Ovary (tissue), 9 donors: ENCODE results near the gene ABCC11. TPM values are rescaled to one million over a fixed set of nuclear protein-coding genes. Genes with fewer than 3 reads are reported as not detected.

Source experiments
- DNase-seq, 5 donors: peaks; one replicate each; pipeline ENCODE4 v3.0.0-alpha.2; 2019 to 2020
- H3K27ac ChIP-seq, 2 donors: fragments of 200-600 bp; one replicate each; pipeline versions ENCODE4 v1.5.1 to v1.8.0; 2019 to 2022
- H3K27me3 ChIP-seq: fragments of 200-600 bp; one replicate; pipeline ENCODE4 v1.8.0; 2022
- H3K36me3 ChIP-seq: fragments of 200-600 bp; sonication (generic); one replicate; pipeline ENCODE4 v1.5.1; 2019
- H3K4me1 ChIP-seq: one replicate; pipeline ENCODE4 v1.8.1; 2013; ENCODE audit warnings: mild to moderate bottlenecking, moderate library complexity; ENCODE audit not compliant: insufficient read depth
- H3K4me3 ChIP-seq: fragments of 200-600 bp; sonication (generic); one replicate; pipeline ENCODE4 v1.5.1; 2017
- H3K9me3 ChIP-seq, 2 donors: fragments of 200-600 bp in 1 of 2; sonication (generic) in 1 of 2; one replicate each; pipeline versions ENCODE4 v1.5.1 to v1.8.1; 2013 to 2019; ENCODE audit warnings: mild to moderate bottlenecking in 1 of 2, moderate library complexity in 1 of 2
- EP300 ChIP-seq: sonication (generic); formaldehyde crosslinking; IDR thresholded peaks from one replicate; pipeline ENCODE4 v1.6.1; 2017; ENCODE audit warnings: antibody characterized with exemption
- POLR2A ChIP-seq: fragments of 450-650 bp; IDR thresholded peaks from one replicate; pipeline ENCODE4 v1.6.1; 2017; ENCODE audit warnings: antibody characterized with exemption, mild to moderate bottlenecking, moderate library complexity
- WGBS, 3 donors: extraction: QIAGEN DNeasy Blood & Tissue Kit in 1 of 3; methylation state at CpG; one replicate each; pipeline versions ENCODE4 v1.1.5 to v1.1.7; 2013 to 2017; 5-methylcytosine and 5-hydroxymethylcytosine counted together
- intact Hi-C, 4 donors: fragments of 100-400 bp; cut with DNase I; formaldehyde crosslinking; loops; one replicate each; pipeline versions ENCODE4 v1.11.0 to v1.15.1; 2022 to 2023
- polyA plus RNA-seq, 2 donors: library from polyadenylated mRNA; stranded (reverse); fragments of 200-250 nt in 1 of 2; fragments of 350-450 nt in 1 of 2; fragmentation: Illumina TruSeq in 1 of 2; extraction: RNeasy Lipid Tissue Mini Kit (QIAGEN cat#74804) in 1 of 2; gene quantifications; one replicate each; pipeline ENCODE4 v1.2.3, GENCODE V29; 2013 to 2014
- total RNA-seq, 7 donors: library from RNA; depleted of rRNA in 2 of 7; stranded (reverse); fragments of >200 nt in 2 of 7; fragmentation: NEBNext Ultra II Directional in 3 of 7; extraction: Animal tissue kit (Norgen Biotek cat#: 25700) in 3 of 7; gene quantifications; one replicate each; pipeline versions ENCODE4 v1.1.0 to v1.2.4, GENCODE V29; 2016 to 2023
- TF ChIP-seq, protein P1 (sequence below), 3 donors: fragments of 450-650 bp in 2 of 3; fragments of 200-600 bp in 1 of 3; IDR thresholded peaks; one replicate each; pipeline versions ENCODE4 v1.5.1 to v1.8.0; 2016 to 2022; ENCODE audit warnings: antibody characterized with exemption in 3 of 3, mild to moderate bottlenecking in 1 of 3
- donor health status: DM: no; HTN: no; CAD: no; lungs with moderate emphysema.
- donor health status: DM: no; HTN: no; CAD: no.
- donor health status: Bipolar disorder and iron deficiency.
- donor health status: DM: yes; HTN: yes; CAD: no.
- donor health status: DM: no; HTN: no; CAD: no.
- donor health status: DM: yes; HTN: yes; CAD: no.

Gene ABCC11
- total and polyA plus RNA-seq, 9 donors = 0.07 to 5.2 (median 0.22) TPM; not detected in 3

DNA sequence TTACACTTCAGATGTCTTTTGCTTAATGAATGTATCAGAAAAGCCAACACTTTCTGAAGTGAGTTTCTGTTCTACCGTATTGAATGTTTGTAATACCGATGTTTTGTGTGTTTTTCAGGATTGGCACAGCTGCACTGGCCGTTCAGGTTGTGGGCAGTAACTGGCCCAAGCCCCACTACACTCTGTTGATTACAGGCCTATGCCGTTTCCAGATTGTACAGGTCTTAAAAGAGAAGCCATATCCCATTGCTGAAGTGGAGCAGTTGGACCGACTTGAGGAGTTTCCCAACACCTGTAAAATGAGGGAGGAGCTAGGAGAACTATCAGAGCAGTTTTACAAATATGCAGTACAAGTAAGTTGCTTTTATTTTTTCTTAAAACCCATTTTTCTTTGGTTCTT lies 4.7 kb upstream of the ABCC11 start:
- 53 to 73% (median 62%) methylated on average over 5 of the region's 5 CpGs for WGBS, 3 donors
- Histone ChIP-seq H3K27me3 (no peaks in the 10 kb centered on the region), H3K9me3 (no peaks in the 10 kb centered on the region), H3K36me3 (no peaks in the 10 kb centered on the region), H3K4me1 (peaks cover 2% of the 10 kb centered on the region), H3K27ac (no peak overlapping the region), H3K4me3 (no peak overlapping the region)
- intact Hi-C loops = no loop called here
- no peak for DNase-seq
- no peak for TF ChIP-seq EP300
- TF ChIP-seq, protein P1, sequence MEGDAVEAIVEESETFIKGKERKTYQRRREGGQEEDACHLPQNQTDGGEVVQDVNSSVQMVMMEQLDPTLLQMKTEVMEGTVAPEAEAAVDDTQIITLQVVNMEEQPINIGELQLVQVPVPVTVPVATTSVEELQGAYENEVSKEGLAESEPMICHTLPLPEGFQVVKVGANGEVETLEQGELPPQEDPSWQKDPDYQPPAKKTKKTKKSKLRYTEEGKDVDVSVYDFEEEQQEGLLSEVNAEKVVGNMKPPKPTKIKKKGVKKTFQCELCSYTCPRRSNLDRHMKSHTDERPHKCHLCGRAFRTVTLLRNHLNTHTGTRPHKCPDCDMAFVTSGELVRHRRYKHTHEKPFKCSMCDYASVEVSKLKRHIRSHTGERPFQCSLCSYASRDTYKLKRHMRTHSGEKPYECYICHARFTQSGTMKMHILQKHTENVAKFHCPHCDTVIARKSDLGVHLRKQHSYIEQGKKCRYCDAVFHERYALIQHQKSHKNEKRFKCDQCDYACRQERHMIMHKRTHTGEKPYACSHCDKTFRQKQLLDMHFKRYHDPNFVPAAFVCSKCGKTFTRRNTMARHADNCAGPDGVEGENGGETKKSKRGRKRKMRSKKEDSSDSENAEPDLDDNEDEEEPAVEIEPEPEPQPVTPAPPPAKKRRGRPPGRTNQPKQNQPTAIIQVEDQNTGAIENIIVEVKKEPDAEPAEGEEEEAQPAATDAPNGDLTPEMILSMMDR (IDR thresholded peaks at IDR 0.05) = no peak
- no peak for TF ChIP-seq POLR2A

DNA sequence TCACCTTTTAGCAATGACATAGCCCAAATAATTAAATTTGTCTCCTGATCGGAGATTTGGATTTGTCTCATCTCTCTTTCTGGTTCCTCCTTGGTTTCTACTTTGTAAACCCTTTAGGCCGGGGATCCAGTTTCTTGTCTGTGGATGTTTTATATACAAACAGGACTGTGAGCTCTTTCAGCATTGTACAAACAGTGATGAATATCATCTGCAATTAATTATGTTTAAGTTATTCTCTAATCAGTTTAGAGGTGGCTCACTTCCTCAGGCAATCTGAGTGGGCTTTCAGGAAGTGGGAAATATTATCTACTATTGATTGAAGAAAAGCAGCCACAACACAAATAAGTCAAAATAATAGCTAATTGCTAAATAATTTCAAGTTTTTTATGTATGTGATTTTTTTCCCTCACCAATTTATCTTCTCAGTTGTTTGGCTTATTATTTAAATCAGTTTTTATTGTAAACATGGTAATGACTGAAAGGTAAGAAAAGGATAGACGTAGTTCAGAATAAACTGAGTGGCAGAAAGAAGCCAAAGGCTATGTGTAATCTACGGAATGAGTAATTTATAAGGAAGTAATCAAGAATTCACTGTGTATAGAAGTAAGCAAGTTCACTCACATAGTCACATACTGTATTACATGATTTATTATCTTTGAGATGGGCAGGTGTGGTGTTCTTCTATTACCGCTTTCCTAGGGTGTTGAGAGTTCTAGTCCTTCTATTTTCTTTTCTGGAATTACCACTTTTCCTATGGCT lies 3.4 kb upstream of the ABCC11 start:
- Histone ChIP-seq H3K4me3 (no peak overlapping the region), H3K27ac (no peak overlapping the region), H3K9me3 (no peaks in the 10 kb centered on the region), H3K36me3 (no peaks in the 10 kb centered on the region), H3K4me1 (peaks cover 5% of the 10 kb centered on the region), H3K27me3 (no peaks in the 10 kb centered on the region)
- 86 to 90% (median 89%) methylated on average over 5 of the region's 5 CpGs for WGBS, 3 donors
- no peak for DNase-seq
- TF ChIP-seq EP300 = no peak
- no peak for TF ChIP-seq POLR2A
- TF ChIP-seq, protein P1 (IDR thresholded peaks at IDR 0.05) = no peak
- intact Hi-C loops = no loop called here

DNA sequence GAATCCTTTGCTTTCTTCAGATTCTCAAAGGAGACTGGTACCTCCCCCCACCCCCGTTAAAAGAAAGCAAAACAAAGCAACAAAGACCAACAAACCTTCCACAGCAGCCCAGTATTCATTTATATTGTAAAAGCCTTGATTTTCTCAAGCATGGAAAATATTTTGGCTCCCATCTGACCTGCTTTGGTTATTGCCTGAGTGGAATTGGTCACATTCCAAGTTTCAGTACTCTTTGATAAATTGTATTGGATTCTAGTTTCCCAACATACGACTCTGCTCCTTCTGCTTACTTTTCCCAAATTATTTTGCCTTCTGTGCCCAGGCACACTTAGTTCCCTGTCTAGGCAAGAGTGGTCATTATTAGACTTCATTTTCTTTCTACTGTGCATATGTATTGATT lies 1.3 kb downstream of the ABCC11 start:
- no peak for TF ChIP-seq POLR2A
- no peak for TF ChIP-seq EP300
- TF ChIP-seq, protein P1 (IDR thresholded peaks at IDR 0.05) = no peak
- H3K27ac ChIP-seq = no peak overlapping the region
- H3K36me3 ChIP-seq = no peaks in the 10 kb centered on the region
- no peak overlapping the region for H3K4me3 ChIP-seq
- no peaks in the 10 kb centered on the region for H3K9me3 ChIP-seq
- no peaks in the 10 kb centered on the region for H3K27me3 ChIP-seq
- no peak for DNase-seq
- peaks cover 8% of the 10 kb centered on the region for H3K4me1 ChIP-seq
- WGBS, 3 donors = 4 to 7% (median 5%) methylated on average over 2 of the region's 2 CpGs
- intact Hi-C loops = loop anchor here in 1 of 4 donors (10.0 kb wide), 1 partner anchor 369 kb away; the partner anchor contains the start of gene N4BP1

DNA sequence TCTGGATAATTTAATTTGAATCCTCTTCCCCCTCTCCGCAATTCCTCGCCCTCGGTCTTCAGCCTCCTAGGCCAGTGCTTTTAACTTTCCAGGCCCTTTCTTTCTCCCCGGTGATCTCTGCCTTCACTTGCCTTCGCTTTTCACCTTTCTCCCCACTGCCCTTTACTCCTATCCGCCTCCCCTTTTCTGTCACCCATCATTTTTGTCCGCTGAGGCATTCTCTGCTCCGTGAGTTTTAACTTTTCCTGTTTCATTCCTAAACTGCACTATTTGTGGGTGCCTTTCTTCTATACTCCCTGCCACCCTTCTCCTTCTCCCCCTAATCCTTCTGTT lies 2.5 kb downstream of the ABCC11 start:
- DNase-seq = no peak
- peak overlapping the region; percentile 69 to 75 for H3K27ac ChIP-seq
- peaks cover 8% of the 10 kb centered on the region for H3K4me1 ChIP-seq
- no peaks in the 10 kb centered on the region for H3K36me3 ChIP-seq
- H3K4me3 ChIP-seq = peak overlapping the region; percentile 78
- intact Hi-C loops = loop anchor here in 1 of 4 donors (10.0 kb wide), 1 partner anchor 370 kb away; the partner anchor contains the start of gene N4BP1
- TF ChIP-seq EP300 = no peak
- no peak for TF ChIP-seq POLR2A
- TF ChIP-seq, protein P1 (IDR thresholded peaks at IDR 0.05) = no peak
- H3K27me3 ChIP-seq = no peaks in the 10 kb centered on the region
- WGBS, 3 donors = 1 to 3% (median 2%) methylated on average over 8 of the region's 8 CpGs
- H3K9me3 ChIP-seq = no peaks in the 10 kb centered on the region
